Measurements from ENCODE around the gene KCNH2.

KCNH2 gene

DNA sequence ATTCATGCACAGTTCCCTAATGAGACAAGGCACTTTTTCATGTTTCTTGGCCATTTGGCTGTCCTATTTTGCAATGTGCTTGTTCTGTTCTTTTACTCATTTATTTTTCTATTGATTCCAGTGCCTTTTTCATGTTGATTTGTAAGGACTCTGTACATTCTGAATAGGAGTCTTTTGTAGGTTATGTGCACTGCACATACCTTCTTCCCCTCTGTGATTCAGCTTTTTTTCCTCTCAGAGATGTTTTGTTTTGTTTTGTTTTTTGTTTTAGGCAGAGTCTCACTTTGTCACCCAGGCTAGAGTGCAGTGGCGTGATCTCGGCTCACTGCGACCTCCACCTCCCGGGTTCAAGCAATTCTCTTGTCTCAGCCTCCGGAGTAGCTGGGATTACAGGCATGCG, 59.7 kb downstream of the KCNH2 start:
- TF ChIP-seq, protein P1, sequence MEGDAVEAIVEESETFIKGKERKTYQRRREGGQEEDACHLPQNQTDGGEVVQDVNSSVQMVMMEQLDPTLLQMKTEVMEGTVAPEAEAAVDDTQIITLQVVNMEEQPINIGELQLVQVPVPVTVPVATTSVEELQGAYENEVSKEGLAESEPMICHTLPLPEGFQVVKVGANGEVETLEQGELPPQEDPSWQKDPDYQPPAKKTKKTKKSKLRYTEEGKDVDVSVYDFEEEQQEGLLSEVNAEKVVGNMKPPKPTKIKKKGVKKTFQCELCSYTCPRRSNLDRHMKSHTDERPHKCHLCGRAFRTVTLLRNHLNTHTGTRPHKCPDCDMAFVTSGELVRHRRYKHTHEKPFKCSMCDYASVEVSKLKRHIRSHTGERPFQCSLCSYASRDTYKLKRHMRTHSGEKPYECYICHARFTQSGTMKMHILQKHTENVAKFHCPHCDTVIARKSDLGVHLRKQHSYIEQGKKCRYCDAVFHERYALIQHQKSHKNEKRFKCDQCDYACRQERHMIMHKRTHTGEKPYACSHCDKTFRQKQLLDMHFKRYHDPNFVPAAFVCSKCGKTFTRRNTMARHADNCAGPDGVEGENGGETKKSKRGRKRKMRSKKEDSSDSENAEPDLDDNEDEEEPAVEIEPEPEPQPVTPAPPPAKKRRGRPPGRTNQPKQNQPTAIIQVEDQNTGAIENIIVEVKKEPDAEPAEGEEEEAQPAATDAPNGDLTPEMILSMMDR (IDR thresholded peaks at IDR 0.05; ENCODE audit: low read depth, low read length): no peak
- DNase-seq (ENCODE audit: extremely low read depth, low read depth): no peak

GRCh38 chr7:150917969-150918368, 60.2 kb downstream of the KCNH2 start:
- TF ChIP-seq, protein P1 (IDR thresholded peaks at IDR 0.05; ENCODE audit: low read depth, low read length): no peak
- DNase-seq (ENCODE audit: extremely low read depth, low read depth): no peak

DNA sequence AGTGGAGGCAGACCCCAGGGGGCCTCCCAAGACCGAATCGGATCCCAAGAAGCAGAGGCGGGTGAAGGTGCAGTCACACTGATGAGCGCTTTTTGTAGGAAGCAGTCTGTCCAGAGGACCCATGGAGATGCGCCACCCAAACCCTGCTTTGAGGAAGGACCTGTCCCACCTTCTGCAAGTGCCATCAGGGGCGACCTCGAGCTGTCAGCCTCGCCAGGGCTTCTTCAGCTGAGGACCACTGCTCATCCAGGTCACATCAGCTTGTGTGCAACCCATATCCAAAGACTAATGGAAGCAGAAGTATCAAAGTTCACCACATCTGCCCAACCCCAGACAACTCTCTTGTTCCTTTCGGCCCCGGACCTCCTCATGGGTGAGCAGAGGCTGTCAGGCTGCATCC, 61.5 kb downstream of the KCNH2 start:
- DNase-seq (ENCODE audit: extremely low read depth, low read depth): no peak
- TF ChIP-seq, protein P1 (IDR thresholded peaks at IDR 0.05; ENCODE audit: low read depth, low read length): no peak

DNA sequence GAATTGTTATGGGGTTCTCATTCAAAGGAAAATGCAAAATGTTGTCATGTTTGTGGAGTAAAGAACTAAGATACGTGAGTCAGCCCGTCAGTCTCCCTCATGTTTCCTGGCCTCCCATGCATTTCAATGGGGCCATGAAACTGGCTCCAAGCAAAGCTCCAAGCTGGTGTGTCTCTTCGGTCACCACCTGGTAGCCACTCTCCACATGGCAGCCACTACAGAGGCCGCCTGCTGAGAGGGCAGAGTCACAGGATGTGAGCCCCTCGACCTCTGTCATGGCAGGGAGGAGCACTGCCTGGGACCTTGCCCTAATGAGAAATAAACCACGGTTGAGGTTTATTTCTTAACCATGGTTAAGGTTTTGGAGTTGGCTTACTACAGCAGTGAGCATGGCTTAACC, 63.2 kb downstream of the KCNH2 start:
- TF ChIP-seq, protein P1 (IDR thresholded peaks at IDR 0.05; ENCODE audit: low read depth, low read length): no peak
- no peak for DNase-seq (ENCODE audit: extremely low read depth, low read depth)

GRCh38 chr7:150914196-150914595, 63.9 kb downstream of the KCNH2 start:
- TF ChIP-seq, protein P1 (IDR thresholded peaks at IDR 0.05; ENCODE audit: low read depth, low read length): no peak

GRCh38 chr7:150912427-150912826, 65.7 kb downstream of the KCNH2 start:
- no peak for DNase-seq (ENCODE audit: extremely low read depth, low read depth)
- TF ChIP-seq, protein P1 (IDR thresholded peaks at IDR 0.05; ENCODE audit: low read depth, low read length): no peak

More at GRCh38 chr7:150914196-150914595, 63.9 kb downstream of the KCNH2 start:
- no peak for DNase-seq (ENCODE audit: extremely low read depth, low read depth)

- no peak for DNase-seq (ENCODE audit: extremely low read depth, low read depth)
- TF ChIP-seq, protein P1 (IDR thresholded peaks at IDR 0.05; ENCODE audit: low read depth, low read length): no peak
Measured at GRCh38 chr7:150911590-150912267, 66.4 kb downstream of the KCNH2 start.

Measured in AG09319 (cell line).